GM23338 (cell line): ENCODE measurements around the gene EPRS1.

Experiments used
- CTCF ChIP-seq, 2 experiments: fragments of 200-600 bp in 1 of 2; sonication (generic) in 1 of 2; conservative IDR thresholded peaks; 2 replicates each; pipeline versions ENCODE4 v1.5.1 to v1.6.1; 2016 to 2017; ENCODE audit warnings: antibody characterized with exemption in 2 of 2, low read depth in 2 of 2, mild to moderate bottlenecking in 2 of 2, moderate library complexity in 1 of 2
- ETS1 ChIP-seq: IDR thresholded peaks from 2 replicates; pipeline ENCODE4 v1.6.1; 2016; ENCODE audit warnings: antibody characterized with exemption
- EZH2 ChIP-seq: fragments of 200-600 bp; sonication (generic); IDR thresholded peaks from one replicate; pipeline ENCODE4 v1.8.0; 2017; ENCODE audit warnings: antibody characterized with exemption, mild to moderate bottlenecking, low read depth; ENCODE audit not compliant: unreplicated experiment
- EZH2phosphoT487 ChIP-seq: fragments of 200-600 bp; sonication (generic); IDR thresholded peaks from one replicate; pipeline ENCODE4 v1.8.1; 2018; ENCODE audit warnings: antibody characterized with exemption; ENCODE audit not compliant: unreplicated experiment
- POLR2AphosphoS5 ChIP-seq: IDR thresholded peaks from 2 replicates; pipeline ENCODE4 v1.6.1; 2016; ENCODE audit warnings: antibody characterized with exemption, low read depth
- REST ChIP-seq: IDR thresholded peaks from one replicate; pipeline ENCODE4 v1.6.1; 2018; ENCODE audit warnings: antibody characterized with exemption; ENCODE audit not compliant: unreplicated experiment

- no peak for TF ChIP-seq CTCF (conservative IDR thresholded peaks at IDR 0.05; ENCODE audit: low read depth in 2 of 2)
- no peak for TF ChIP-seq REST
- no peak for TF ChIP-seq EZH2
- no peak for TF ChIP-seq EZH2phosphoT487
- TF ChIP-seq POLR2AphosphoS5: no peak
- TF ChIP-seq ETS1: no peak
Measured at GRCh38 chr1:220067269-220068204, 21.2 kb upstream of the EPRS1 start.
